ENCODE results near the gene UGGT1.

DNA sequence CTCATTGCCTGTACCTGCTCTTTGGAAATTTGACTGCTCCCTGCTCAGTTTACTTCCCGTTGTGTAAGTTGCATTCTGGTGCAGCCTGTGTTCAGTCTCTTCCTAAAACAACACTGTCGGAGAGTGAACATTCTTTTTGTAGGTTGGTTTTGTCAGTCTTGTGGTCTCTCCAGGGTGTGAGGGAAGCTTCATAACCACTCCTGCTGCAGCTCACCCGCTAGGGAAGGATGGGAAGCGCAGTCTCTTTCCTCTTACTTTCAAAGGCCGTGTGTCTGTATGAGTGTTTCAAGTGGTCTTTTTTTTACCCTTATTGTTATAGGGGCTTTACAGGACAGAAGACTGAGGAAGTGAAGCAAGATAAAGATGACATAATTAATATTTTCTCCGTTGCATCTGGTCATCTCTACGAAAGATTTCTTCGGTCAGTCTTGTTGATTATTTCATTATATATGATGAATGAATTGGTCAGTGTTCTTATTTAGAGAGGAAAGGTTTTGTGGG is 87.2 kb downstream of the UGGT1 start:
- TF ChIP-seq, protein P1, sequence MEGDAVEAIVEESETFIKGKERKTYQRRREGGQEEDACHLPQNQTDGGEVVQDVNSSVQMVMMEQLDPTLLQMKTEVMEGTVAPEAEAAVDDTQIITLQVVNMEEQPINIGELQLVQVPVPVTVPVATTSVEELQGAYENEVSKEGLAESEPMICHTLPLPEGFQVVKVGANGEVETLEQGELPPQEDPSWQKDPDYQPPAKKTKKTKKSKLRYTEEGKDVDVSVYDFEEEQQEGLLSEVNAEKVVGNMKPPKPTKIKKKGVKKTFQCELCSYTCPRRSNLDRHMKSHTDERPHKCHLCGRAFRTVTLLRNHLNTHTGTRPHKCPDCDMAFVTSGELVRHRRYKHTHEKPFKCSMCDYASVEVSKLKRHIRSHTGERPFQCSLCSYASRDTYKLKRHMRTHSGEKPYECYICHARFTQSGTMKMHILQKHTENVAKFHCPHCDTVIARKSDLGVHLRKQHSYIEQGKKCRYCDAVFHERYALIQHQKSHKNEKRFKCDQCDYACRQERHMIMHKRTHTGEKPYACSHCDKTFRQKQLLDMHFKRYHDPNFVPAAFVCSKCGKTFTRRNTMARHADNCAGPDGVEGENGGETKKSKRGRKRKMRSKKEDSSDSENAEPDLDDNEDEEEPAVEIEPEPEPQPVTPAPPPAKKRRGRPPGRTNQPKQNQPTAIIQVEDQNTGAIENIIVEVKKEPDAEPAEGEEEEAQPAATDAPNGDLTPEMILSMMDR (IDR thresholded peaks at IDR 0.05), result no peak
- TF ChIP-seq POLR2A (IDR thresholded peaks at IDR 0.05), result no peak
